OCI-LY7 (cell line): ENCODE measurements around the gene HSP90AB1.

Source experiments
- EZH2phosphoT487 ChIP-seq: fragments of 200-600 bp; sonication (generic); IDR thresholded peaks from 2 replicates; pipeline ENCODE4 v1.6.1; 2018; ENCODE audit warnings: low read depth, borderline replicate concordance, mild to moderate bottlenecking, mixed run types, antibody characterized with exemption, low read length, moderate library complexity, mixed read lengths
- TF ChIP-seq, protein P1 (sequence below): fragments of 200-600 bp; sonication (generic); conservative IDR thresholded peaks from 2 replicates; pipeline ENCODE4 v1.5.1; 2014; ENCODE audit warnings: mild to moderate bottlenecking, antibody characterized with exemption, low read length, moderate library complexity, mixed read lengths

DNA sequence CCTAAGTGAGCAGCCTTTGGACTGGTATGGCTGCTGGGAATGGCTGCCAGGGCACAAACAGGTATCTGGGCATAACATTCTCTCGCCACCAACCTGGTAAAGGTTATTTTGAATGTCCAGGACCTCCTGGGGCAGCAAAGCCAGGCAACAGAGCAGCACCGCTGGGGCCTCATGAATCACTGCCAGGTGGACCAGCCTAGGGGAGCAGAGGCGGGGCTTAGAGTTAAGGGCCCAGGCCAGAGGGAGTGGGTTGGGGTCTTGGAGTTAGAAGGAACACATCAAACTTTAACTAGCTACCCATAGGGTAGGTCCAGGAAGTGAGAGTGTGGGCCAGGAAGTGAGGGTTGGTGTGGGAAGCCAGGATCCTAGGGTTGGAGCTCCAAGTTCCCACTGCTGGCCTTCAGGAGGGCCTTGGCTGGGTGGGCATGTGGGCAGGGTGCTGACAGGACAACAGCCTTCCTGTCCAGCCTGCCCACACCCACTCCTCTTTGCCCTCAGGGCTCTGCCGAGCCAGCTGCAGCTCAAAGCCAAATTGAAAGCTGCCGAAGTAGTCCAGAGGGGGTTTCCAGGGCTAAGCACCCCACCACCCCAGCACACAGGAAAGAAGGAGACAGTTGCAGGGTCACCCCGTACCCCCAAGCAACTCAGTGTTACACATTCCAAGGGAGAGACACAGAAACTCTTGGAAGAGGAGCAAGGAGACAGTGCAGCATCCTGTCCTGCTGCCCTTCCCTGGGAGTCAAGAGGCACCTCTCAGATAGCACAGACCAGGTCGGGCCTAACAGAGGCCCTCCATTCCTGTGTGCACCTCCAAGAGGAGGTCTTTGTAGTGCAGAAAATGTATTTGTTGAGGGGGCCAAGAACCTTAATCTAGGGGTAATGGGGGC is 15.8 kb downstream of the HSP90AB1 start:
- TF ChIP-seq, protein P1, sequence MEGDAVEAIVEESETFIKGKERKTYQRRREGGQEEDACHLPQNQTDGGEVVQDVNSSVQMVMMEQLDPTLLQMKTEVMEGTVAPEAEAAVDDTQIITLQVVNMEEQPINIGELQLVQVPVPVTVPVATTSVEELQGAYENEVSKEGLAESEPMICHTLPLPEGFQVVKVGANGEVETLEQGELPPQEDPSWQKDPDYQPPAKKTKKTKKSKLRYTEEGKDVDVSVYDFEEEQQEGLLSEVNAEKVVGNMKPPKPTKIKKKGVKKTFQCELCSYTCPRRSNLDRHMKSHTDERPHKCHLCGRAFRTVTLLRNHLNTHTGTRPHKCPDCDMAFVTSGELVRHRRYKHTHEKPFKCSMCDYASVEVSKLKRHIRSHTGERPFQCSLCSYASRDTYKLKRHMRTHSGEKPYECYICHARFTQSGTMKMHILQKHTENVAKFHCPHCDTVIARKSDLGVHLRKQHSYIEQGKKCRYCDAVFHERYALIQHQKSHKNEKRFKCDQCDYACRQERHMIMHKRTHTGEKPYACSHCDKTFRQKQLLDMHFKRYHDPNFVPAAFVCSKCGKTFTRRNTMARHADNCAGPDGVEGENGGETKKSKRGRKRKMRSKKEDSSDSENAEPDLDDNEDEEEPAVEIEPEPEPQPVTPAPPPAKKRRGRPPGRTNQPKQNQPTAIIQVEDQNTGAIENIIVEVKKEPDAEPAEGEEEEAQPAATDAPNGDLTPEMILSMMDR: no peak
- TF ChIP-seq EZH2phosphoT487: no peak
